CD4-positive, alpha-beta T cell treated with Interleukin-1 beta for 1 hour (primary cell): ENCODE results near the gene HEPN1.
"Not testable (repeated sequence)": the region's sequence is repeated elsewhere in the genome, so short reads cannot be mapped to it uniquely, and the experiment has no call there.

ENCODE experiments used
- DNase-seq, 2 donors: peaks; one replicate each; pipeline ENCODE4 v3.0.0-alpha.2; 2020 to 2022

Gene HEPN1

DNA sequence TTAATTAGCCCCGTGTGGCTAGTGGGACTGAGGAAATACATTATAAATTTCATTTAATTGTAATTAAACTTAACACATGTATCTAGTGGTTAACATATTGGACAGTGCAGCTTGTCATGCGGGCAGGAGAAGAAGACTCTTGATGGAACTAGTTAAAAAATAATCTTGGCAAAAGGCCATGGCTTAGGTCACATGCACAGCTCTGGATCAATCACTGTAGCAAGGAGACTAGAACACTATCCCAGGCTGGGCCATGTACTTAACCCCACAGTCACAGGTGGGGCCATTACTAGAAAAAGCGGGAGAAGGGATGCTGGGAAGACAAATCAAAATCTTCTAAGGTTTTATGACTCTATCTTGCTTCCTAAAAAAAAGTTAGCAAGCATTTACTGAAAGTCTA, 25.5 kb downstream of the HEPN1 start:
- no peak for DNase-seq

DNA sequence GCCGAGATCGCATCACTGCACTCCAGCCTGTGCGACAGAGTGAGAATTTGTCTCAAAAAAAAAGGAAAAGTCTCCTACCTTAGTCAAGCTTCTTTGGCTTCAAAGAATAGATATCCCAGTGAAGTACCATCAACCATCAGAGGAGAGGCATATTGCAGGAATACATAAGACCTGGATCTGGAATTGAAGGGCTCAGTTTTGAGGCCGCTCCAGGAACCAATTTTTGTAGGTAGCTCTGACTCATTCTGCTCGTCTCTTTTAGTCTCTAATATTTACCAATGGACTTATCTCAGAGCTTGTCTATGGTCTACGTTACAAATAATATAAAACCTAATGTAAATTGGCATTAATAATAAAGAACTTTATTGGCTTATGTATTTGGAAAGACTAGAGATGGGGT, 26.8 kb downstream of the HEPN1 start:
- DNase-seq: no peak

DNA sequence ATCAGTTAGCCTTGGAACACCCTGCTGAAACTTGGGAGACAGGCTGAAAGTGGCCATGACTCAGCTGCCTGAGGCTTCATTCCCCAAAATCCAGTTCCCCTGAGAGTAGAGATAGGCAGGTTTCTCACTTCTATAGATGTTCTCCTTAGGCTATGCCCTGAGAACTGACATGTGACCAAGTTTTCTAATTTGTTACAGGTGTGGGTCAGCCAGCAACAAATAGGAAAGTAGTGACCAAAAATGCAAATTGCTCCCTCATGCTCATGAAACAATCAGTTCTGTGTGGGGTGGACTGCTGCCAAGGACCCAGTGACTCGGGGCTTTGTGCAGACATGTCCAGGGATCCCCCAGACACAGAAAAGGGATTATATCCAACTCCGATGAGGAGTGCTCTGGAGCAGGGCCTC, 27.7 kb downstream of the HEPN1 start:
- DNase-seq: no peak

DNA sequence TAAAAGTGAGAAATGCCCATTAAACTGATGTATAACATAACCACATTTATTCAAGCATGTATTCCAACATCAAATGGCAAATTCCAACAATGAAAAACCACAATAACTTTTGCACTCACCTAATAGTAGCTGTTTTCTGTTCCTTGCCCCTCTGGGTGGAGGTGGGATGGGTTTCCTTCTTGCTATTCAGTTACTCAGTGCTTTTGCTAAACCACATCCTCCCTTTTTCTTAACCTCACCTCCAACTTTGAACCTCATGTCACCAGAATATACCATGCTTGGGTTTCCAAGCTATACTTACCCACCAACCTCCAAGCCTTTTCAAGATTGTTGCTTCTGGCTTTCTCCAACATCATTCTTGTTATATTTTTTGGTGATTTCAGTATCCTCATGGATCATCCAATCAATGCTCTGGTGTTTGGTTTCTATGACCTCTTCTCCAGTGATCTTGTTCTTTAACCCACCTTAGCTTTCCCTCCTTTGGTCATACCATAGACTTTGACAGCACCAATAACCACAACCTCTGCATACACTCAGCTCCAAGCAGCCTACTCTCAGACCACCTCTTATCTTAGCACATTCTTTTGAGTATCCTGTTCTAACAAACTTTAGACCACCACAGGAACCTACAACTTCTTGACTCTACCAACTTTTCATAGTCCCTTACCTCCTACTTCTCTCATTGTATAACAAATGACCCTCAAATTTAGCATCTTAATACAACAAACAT, 31.7 kb downstream of the HEPN1 start:
- DNase-seq: peak in 1 of 2 donors; percentile 34

DNA sequence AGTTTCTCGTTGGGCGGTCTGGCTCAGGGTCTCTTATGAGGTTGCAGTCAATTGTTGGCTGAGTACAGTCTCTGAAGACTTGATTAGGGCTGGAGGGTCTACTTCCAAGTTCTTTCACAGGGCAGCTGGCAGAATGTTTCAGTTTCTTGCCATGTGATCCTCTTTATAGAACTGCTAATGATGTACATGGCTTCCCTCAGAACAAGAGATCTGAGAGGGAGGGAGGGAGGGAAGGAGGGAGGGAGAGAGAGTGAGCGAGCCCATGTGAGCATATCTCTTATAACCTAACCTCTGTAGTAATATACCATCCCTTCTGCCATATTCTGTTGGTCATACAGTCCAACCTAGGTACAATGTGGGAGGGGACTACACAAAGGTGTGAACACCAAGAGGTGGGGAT, 32.3 kb downstream of the HEPN1 start:
- DNase-seq: no peak

DNA sequence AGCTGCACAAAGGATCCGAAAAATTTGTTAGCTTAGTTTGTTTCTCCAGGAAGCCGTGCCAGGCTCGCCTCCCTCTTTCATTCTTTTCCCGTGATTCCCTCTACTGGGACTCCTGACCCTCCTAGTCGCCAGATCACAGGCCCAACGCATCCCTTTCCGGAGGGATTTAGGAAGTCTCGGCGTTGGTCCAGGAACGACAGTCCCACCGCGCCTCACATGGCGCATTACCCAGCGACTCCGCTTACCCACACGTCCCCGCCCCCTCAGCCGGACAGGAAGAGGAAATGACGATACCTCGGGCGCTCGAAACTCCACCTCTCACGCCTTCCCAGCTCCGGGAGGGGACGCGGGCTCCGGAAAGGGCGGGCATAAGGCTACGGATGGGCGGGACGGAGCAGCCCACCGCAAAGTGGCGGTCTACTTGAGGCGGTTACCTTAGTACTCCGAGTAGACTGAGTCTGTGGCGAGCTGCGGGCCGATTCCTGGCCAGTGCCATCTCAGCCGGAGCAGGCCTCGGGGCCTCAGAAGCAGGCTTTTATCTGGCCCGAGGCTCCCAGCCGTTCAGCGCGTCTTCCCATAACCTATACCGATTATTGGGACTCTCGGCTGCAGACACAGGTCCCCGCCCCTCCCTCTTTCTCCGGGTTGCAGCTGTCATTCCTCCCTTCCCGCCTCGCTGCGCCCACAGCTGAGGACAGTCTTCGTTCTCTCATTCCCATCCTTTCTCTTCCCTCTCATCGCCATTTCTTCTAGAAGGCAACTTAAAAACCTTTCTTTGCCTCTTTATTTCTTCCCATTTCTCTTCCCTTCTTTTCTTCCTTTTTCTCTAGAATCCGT, 34.9 kb downstream of the HEPN1 start, which contains the start of gene CCDC15:
CCDC15 (plus strand) TSS at position 450 of the 837 bp plus-strand sequence. CDS start 531 bp downstream, outside the sequence.
- DNase-seq: peak; percentile 93 to 94

DNA sequence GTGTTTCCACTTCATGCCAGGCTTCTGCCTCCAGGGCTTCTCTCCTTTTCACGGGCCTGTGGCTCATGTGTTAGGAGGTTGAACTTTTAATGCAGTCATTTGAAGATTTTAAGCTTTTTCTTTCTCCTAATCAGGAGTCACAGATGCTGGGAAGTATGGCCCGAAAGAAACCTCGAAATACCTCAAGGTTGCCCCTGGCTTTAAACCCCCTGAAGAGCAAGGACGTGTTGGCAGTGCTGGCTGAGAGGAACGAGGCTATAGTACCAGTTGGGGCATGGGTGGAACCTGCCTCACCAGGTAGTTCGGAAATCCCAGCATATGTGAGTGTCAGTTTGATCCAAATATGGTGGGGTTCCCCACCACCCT, 35.5 kb downstream of the HEPN1 start:
- DNase-seq: no peak

DNA sequence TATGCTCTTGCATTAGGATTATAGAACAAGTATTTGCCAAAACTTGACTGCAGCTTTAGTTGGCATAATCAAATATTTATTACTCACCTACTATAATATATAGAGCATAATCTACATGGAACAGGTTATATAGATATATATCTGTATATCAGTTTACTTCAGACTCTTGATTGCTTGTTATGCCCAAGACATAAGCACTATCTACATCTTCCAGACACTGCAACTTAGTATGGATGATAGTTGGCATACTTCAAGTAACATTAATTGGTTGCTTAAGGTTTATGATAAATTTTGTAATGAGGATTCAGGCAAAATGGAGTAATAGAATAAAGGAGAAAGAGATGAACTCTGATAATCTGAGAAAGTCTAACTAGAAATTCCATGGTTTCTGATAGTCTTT, 36.0 kb downstream of the HEPN1 start:
- no peak for DNase-seq

DNA sequence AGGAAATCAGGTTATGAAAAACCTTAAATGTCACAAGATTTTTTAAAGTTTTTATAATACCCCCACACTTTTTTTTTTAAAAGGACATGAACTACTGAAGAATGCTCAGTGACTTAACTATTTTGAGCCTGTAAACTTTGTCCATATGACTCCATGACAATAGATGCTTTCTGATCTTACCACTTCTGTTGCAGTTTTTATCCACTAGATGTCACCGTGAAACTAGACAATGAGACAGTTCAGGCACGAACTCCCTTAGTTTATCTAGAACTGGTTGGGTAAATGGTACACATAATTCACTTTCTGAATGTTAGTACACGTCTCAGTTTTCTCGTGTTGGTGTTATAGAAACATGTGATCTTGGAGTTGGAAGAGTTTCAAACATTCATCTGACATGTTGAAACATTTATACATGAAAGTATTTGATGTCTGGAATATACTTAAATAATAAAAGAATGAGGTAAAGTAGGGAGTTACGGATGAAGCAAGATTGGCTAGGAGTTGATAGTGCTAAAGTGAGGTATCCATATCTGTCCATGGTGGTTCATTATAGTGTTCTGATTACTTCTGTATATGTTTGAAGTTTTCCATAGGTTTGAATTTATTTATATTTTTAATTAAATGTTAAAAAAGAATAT, 43.0 kb downstream of the HEPN1 start:
- peak; percentile 11 to 75 for DNase-seq

DNA sequence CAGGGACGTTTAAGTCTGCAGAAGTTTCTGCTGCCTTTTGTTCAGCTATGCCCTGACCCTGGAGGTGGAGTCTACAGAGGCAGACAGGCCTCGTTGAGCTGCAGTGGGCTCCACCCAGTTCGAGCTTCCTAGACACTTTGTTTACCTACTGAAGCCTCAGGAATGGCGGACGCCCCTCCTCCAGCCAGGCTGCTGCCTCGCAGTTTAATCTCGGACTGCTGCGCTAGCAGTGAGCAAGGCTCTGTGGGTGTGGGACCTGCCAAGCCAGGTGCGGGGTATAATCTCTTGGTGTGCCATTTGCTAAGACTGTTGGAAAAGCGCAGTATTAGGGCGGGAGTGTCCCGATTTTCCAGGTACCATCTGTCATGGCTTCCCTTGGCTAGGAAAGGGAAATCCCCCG, 49.1 kb downstream of the HEPN1 start:
- not testable (repeated sequence) for DNase-seq
